HUES64 (cell line): ENCODE results near the gene BPIFA1.

ENCODE experiments used
- H3K27ac ChIP-seq: 2 replicates; pipeline ENCODE4 v1.7.0; 2013; ENCODE audit warnings: low read depth, low read length, inconsistent platforms
- H3K27me3 ChIP-seq: 2 replicates; pipeline ENCODE4 v1.6.1; 2013; ENCODE audit warnings: mild to moderate bottlenecking, low read length; ENCODE audit not compliant: insufficient read depth
- H3K36me3 ChIP-seq: 2 replicates; pipeline ENCODE4 v1.6.1; 2013; ENCODE audit warnings: mild to moderate bottlenecking, low read length; ENCODE audit not compliant: insufficient read depth
- H3K4me1 ChIP-seq: 2 replicates; pipeline ENCODE4 v1.6.1; 2013; ENCODE audit warnings: mild to moderate bottlenecking, low read length, moderate library complexity; ENCODE audit not compliant: insufficient read depth
- H3K4me3 ChIP-seq: 2 replicates; pipeline ENCODE4 v1.5.1; 2013; ENCODE audit warnings: mild to moderate bottlenecking, low read length, moderate library complexity
- H3K9ac ChIP-seq: 2 replicates; pipeline ENCODE4 v1.6.1; 2013; ENCODE audit warnings: mild to moderate bottlenecking, low read depth, low read length
- H3K9me3 ChIP-seq: 2 replicates; pipeline ENCODE4 v1.6.1; 2013; ENCODE audit warnings: low read depth, low read length; ENCODE audit not compliant: insufficient read depth
- WGBS: fragments of 150-250, 120-280 bp; methylation state at CpG from one replicate; pipeline ENCODE4 v1.1.7; 2013; ENCODE audit warnings: missing lambda C conversion rate; 5-methylcytosine and 5-hydroxymethylcytosine counted together

Gene BPIFA1

DNA sequence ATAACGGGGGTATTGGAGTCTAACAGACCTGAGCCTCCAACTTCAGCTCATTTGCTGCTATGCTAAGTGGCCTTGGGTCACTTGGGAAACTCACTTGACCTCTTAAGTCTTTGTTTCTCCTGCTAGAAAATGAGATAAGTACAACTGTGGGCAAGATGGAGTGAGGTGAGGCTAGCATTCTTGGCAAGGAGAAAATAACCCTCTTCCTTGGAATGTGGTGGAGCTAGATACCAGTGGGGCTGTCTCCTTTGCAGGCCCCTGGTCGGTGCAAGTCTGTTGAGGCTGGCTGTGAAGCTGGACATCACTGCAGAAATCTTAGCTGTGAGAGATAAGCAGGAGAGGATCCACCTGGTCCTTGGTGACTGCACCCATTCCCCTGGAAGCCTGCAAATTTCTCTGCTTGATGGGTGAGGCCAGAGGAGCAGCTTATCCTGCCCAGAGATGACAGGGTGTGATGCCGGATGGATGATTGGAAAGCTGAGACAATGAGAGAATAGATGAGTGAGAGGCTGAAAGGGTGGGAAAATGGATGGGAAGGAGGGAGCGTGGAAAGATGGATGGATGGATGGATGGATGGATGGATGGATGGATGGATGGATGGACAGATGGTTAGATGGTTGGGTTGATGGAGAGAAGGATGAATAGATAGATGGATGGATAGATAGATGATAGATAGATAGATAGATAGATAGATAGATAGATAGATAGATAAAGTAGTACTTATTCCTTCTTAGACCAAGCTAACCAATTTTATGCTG is 4.4 kb downstream of the BPIFA1 start:
- H3K36me3 ChIP-seq = no peaks in the 10 kb centered on the region
- H3K4me1 ChIP-seq = no peaks in the 10 kb centered on the region
- H3K4me3 ChIP-seq = no peak overlapping the region
- WGBS = 84% methylated on average over 4 of the region's 4 CpGs
- H3K27ac ChIP-seq = no peak overlapping the region
- H3K9ac ChIP-seq = no peak overlapping the region
- no peaks in the 10 kb centered on the region for H3K9me3 ChIP-seq
- no peaks in the 10 kb centered on the region; the same call in 1 of the 2 replicates for H3K27me3 ChIP-seq

DNA sequence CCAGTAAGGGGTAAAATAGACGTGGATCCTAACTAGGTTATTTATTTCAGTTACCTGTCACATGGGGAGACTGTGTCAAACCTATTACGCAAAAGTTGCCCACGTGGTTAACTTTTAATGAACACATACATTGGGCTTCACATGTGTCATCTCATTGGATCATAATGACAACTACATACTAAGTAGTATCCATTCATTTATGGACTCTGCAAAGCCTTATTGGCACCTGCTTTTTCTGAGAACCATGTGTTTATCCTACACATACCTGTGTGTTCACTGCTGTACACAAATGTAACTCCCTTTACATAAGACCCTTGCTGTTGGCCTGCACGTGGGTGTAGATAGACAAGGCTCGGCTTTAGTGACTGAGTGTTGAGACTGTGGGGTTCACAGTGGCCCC is 5.1 kb downstream of the BPIFA1 start:
- 76% methylated on average over 5 of the region's 5 CpGs for WGBS
- H3K4me1 ChIP-seq = no peaks in the 10 kb centered on the region
- no peak overlapping the region for H3K9ac ChIP-seq
- H3K36me3 ChIP-seq = no peaks in the 10 kb centered on the region
- H3K9me3 ChIP-seq = no peaks in the 10 kb centered on the region
- no peak overlapping the region for H3K4me3 ChIP-seq
- H3K27ac ChIP-seq = no peak overlapping the region
- H3K27me3 ChIP-seq = no peaks in the 10 kb centered on the region; the same call in 1 of the 2 replicates

DNA sequence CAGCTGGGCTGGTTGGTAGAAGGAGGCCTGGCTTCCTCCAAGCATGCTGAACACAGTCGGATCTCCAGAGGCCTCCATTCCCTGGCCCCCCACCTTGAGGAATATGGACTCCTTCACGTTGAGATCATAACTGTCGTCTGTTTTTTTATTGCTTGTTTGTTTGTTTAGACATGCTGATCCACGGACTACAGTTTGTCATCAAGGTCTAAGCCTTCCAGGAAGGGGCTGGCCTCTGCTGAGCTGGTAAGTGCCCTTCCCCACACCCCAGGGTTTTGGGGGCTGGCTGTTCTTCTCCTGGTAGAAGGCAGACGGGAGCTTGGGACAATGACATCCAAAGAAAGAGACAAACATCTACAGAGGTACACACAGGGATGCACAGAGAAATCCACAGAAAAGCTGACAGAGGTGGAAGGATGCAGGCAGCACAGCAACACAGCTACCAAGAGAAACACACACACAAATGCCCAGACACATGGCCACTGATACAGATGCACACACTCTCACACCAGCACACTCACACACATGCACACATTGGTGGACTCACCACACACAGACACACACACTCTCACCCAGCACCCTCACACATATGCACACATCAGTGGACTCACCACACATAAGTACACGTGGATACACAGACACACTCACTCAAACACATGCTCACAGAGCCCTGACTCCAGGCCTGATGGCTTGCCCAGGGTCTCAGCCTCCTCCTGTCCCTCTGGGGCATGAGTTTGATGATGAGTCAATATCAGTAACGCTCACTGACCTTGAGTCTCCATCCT is 6.7 kb downstream of the BPIFA1 start:
- Histone ChIP-seq H3K27ac (no peak overlapping the region), H3K9me3 (no peaks in the 10 kb centered on the region), H3K4me3 (no peak overlapping the region), H3K9ac (no peak overlapping the region), H3K36me3 (no peaks in the 10 kb centered on the region), H3K27me3 (no peaks in the 10 kb centered on the region), H3K4me1 (no peaks in the 10 kb centered on the region)
- WGBS = 78% methylated on average over 7 of the region's 7 CpGs

DNA sequence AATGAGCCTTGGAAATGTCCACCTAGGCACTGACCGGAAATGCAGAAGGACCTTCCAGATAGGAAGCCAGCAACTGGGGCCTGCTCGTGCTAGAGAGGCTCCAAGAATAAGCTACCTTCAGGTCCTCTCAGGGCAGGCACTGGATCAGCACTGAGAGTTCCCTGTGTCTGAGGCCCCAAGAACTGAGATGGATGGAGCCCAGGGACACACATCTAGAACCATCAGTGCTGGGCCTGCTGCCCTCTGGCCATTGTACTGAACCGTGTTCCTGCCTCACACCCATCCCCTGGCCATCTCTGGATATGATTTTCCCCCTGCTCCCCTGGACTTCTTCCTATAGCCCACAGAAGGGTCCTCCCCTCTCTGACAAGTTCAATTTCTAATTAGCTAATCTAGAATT is 10.3 kb downstream of the BPIFA1 start:
- no peak overlapping the region for H3K9ac ChIP-seq
- WGBS = 88% methylated on average over 3 of the region's 3 CpGs
- H3K4me3 ChIP-seq = no peak overlapping the region
- no peaks in the 10 kb centered on the region for H3K4me1 ChIP-seq
- H3K36me3 ChIP-seq = no peaks in the 10 kb centered on the region
- H3K27ac ChIP-seq = no peak overlapping the region
- no peaks in the 10 kb centered on the region for H3K27me3 ChIP-seq
- no peaks in the 10 kb centered on the region for H3K9me3 ChIP-seq

DNA sequence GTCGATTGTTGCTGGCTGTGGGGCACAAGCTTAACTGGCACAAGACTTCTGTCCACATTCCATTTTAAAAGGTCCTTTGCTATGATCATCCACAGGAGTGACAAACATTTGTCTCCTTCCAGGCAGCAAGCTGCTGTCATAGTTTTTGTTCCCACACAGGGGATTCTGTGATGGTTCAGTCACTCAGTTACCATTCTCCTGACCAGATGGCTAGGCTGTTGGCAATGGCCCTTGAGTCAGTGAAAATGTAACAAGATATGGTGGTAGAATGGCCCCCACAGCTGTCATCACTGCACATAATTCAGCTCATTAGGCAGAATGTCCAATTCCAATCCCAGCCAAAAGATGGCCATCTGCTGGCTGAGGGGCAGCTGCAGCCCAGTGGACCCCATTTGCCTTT is 13.7 kb downstream of the BPIFA1 start:
- Histone ChIP-seq H3K9ac (no peak overlapping the region), H3K4me1 (no peaks in the 10 kb centered on the region), H3K27me3 (no peaks in the 10 kb centered on the region), H3K36me3 (no peaks in the 10 kb centered on the region), H3K27ac (no peak overlapping the region), H3K4me3 (no peak overlapping the region), H3K9me3 (no peaks in the 10 kb centered on the region)
- 91% methylated on average over 1 of the region's 1 CpG for WGBS

DNA sequence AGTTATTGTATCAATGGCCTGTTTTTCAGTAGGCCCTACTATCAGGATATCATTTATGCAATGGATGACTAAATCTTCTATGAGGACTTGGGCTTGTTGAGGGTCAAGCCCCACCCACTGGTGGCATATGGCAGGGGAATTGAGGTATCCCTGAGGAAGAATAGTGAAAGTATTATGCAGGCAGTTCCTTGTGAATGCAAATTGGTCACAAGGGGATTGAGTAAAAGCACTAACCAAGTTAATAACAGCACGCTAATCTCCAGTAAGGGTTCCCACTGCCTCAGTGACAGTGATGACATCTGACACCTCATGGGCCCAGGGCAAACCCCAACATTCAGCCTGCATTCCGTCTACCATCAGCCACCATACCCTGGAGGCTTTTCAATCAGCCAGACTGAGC is 14.9 kb downstream of the BPIFA1 start:
- H3K27me3 ChIP-seq = no peaks in the 10 kb centered on the region
- no peaks in the 10 kb centered on the region for H3K9me3 ChIP-seq
- H3K36me3 ChIP-seq = no peaks in the 10 kb centered on the region
- 72% methylated on average over 2 of the region's 2 CpGs for WGBS
- H3K4me1 ChIP-seq = no peaks in the 10 kb centered on the region
- H3K4me3 ChIP-seq = no peak overlapping the region
- H3K9ac ChIP-seq = no peak overlapping the region
- H3K27ac ChIP-seq = no peak overlapping the region

DNA sequence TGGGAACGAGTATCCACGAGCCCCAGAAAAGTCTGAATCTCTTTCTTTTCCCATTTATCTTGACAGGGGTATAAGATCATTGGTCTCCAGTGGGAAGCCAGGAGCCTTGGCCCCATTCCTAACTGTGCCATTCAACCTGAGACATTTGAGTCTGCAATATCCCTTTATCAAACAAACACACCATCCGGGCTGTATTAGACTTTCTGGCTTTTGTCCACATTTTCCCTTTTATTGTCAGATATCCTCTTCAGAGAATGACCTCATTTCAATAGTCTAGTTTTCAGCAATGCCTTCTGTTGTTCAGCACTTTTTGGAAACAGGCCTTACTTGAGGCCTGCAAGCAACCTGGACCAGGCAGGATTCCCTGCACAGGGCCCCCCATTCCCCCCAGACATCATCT is 15.7 kb downstream of the BPIFA1 start:
- WGBS = 92% methylated on average over 3 of the region's 3 CpGs
- Histone ChIP-seq H3K4me1 (no peaks in the 10 kb centered on the region), H3K4me3 (no peak overlapping the region), H3K27ac (no peak overlapping the region), H3K36me3 (no peaks in the 10 kb centered on the region), H3K27me3 (no peaks in the 10 kb centered on the region), H3K9me3 (no peaks in the 10 kb centered on the region), H3K9ac (no peak overlapping the region)

DNA sequence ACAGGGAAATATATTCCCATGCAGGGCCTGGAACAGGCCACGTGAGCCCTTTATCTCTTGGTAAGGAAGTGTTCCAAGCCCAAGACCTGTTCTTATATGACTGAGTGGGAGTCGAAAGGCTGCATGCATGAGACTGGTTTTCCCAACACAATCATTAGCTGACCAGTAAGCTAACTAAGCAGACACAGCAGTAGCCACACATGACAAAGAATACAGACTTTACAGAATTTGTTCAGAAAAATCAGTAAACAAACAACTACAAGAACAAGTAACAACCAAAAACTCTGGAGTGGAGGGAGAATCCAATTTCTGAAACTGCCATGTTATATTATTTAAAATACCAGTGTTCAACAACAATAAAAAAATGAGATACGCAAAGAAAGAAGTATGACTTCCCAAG is 16.7 kb downstream of the BPIFA1 start:
- H3K9me3 ChIP-seq = no peaks in the 10 kb centered on the region
- no peaks in the 10 kb centered on the region for H3K4me1 ChIP-seq
- H3K4me3 ChIP-seq = no peak overlapping the region
- no peak overlapping the region for H3K9ac ChIP-seq
- 92% methylated on average over 3 of the region's 3 CpGs for WGBS
- no peaks in the 10 kb centered on the region for H3K36me3 ChIP-seq
- no peaks in the 10 kb centered on the region for H3K27me3 ChIP-seq
- no peak overlapping the region for H3K27ac ChIP-seq

DNA sequence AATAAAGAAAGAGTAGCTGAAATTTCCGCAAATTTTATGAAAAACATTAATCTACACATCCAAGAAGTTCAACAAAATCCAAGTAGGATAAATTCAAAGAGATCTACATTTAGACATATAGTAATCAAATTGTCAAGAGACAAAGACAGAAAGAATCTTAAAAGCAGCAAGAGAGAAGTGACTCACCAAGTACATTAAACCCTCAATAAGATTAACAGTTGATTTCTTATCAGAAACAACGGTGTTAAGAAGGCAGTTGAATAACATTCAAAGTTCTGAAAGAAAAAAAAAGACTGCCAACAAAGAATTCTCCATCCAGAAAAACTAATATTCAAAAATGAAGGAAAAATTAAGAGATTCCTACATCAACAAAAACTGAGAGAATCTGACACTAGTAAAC is 19.2 kb downstream of the BPIFA1 start:
- no CpG with 5 or more reads among the region's 2 CpGs for WGBS
- no peak overlapping the region for H3K9ac ChIP-seq

DNA sequence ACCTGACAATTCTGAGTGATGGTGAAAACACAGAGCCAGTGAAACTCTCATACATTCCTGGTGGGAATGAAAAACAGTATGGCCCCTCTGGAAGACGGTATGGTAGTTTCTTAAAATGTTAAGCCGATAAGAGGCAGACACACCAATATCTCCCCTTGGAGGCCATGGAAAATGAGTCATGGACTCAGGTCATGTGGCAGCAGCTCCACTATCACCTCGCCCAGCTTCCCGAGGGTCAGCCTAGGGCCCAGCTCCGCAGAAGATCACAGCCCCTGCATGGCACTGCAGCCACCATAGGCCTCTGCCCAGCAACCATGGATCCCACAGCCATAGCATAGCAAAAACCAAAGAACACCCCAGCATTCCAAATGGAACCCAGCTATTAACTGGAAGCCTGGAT is 21.4 kb downstream of the BPIFA1 start:
- Histone ChIP-seq H3K36me3 (no peaks in the 10 kb centered on the region), H3K9ac (no peak overlapping the region), H3K4me1 (no peaks in the 10 kb centered on the region), H3K27ac (no peak overlapping the region), H3K4me3 (no peak overlapping the region), H3K9me3 (no peaks in the 10 kb centered on the region), H3K27me3 (no peaks in the 10 kb centered on the region)
- WGBS = 91% methylated on average over 5 of the region's 5 CpGs

More for the DNA sequence above, 19.2 kb downstream of the BPIFA1 start:
- no peaks in the 10 kb centered on the region for H3K4me1 ChIP-seq
- no peaks in the 10 kb centered on the region for H3K9me3 ChIP-seq
- no peak overlapping the region for H3K27ac ChIP-seq
- no peaks in the 10 kb centered on the region for H3K27me3 ChIP-seq
- H3K4me3 ChIP-seq = no peak overlapping the region
- H3K36me3 ChIP-seq = no peaks in the 10 kb centered on the region

DNA sequence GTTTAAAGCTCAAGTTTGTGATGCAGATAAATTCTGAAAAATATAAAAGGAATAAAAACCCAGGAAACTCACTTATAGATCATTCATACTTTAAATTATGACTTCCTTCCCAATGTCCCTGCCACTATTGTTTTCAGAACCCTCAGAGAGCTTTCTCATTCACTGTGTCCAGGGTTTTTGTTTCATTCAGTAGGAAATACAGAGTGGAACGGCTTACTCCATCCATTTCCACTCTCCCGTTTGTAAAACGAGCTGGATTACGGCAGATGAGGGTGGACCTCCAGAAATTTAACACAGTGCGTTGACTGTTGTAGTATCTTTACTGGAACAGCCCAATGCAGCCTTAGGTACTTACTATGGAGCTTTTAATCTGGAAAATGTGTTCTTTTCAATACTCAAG is 23.6 kb downstream of the BPIFA1 start:
- no peaks in the 10 kb centered on the region for H3K36me3 ChIP-seq
- H3K27me3 ChIP-seq = no peaks in the 10 kb centered on the region
- no peak overlapping the region for H3K4me3 ChIP-seq
- no peaks in the 10 kb centered on the region for H3K9me3 ChIP-seq
- no peak overlapping the region for H3K9ac ChIP-seq
- WGBS = 96% methylated on average over 5 of the region's 5 CpGs
- no peaks in the 10 kb centered on the region for H3K4me1 ChIP-seq
- no peak overlapping the region for H3K27ac ChIP-seq
